SH-SY5Y (cell line): ENCODE results near the gene CCDC85A.

Experiments
- GATA2 ChIP-seq: IDR thresholded peaks from 2 replicates; pipeline ENCODE4 v1.6.1; 2011; ENCODE audit warnings: mild to moderate bottlenecking, low read depth, low read length
- GATA3 ChIP-seq: IDR thresholded peaks from 2 replicates; pipeline ENCODE4 v1.6.1; 2011; ENCODE audit warnings: low read depth, mild to moderate bottlenecking, low read length, moderate library complexity

The CCDC85A gene

GRCh38 chr2:56185582-56186046 is 1.8 kb downstream of the CCDC85A start:
- TF ChIP-seq GATA2 (no peak), GATA3 (no peak)

GRCh38 chr2:56191617-56192016 is 7.8 kb downstream of the CCDC85A start:
- TF ChIP-seq GATA2, result no peak

GRCh38 chr2:56192664-56193305 is 9.0 kb downstream of the CCDC85A start:
- TF ChIP-seq GATA2, result no peak
- TF ChIP-seq GATA3, result no peak

GRCh38 chr2:56195563-56195962 is 11.8 kb downstream of the CCDC85A start:
- no peak for TF ChIP-seq GATA2
- TF ChIP-seq GATA3, result no peak

- TF ChIP-seq GATA2 (no peak), GATA3 (no peak)
Observed at GRCh38 chr2:56197816-56198215, 14.0 kb downstream of the CCDC85A start.

- no peak for TF ChIP-seq GATA3
- TF ChIP-seq GATA2, result no peak
Observed at GRCh38 chr2:56198936-56199335, 15.1 kb downstream of the CCDC85A start.

- TF ChIP-seq GATA2, result no peak
Observed at GRCh38 chr2:56199492-56199891, 15.7 kb downstream of the CCDC85A start.

- TF ChIP-seq GATA2, result no peak
- TF ChIP-seq GATA3, result no peak
Observed at GRCh38 chr2:56202381-56203121, 18.8 kb downstream of the CCDC85A start.

GRCh38 chr2:56204556-56204955 is 20.8 kb downstream of the CCDC85A start:
- TF ChIP-seq GATA3 (no peak), GATA2 (no peak)

- TF ChIP-seq GATA2 (no peak), GATA3 (no peak)
Observed at GRCh38 chr2:56206250-56206649, 22.5 kb downstream of the CCDC85A start.

GRCh38 chr2:56207760-56208159 is 24.0 kb downstream of the CCDC85A start:
- TF ChIP-seq GATA3 (no peak), GATA2 (no peak)

- TF ChIP-seq GATA2, result no peak
- TF ChIP-seq GATA3, result no peak
Observed at GRCh38 chr2:56208380-56208779, 24.6 kb downstream of the CCDC85A start.

GRCh38 chr2:56209701-56210100 is 25.9 kb downstream of the CCDC85A start:
- TF ChIP-seq GATA2, result no peak
- no peak for TF ChIP-seq GATA3

GRCh38 chr2:56210291-56210690 is 26.5 kb downstream of the CCDC85A start:
- no peak for TF ChIP-seq GATA3
- no peak for TF ChIP-seq GATA2

GRCh38 chr2:56211048-56211447 is 27.3 kb downstream of the CCDC85A start:
- TF ChIP-seq GATA3 (no peak), GATA2 (no peak)

GRCh38 chr2:56215911-56216310 is 32.1 kb downstream of the CCDC85A start:
- TF ChIP-seq GATA2 (no peak), GATA3 (no peak)

GRCh38 chr2:56217106-56217505 is 33.3 kb downstream of the CCDC85A start:
- TF ChIP-seq GATA2 (no peak), GATA3 (no peak)

- TF ChIP-seq GATA3, result no peak
Observed at GRCh38 chr2:56222481-56222880, 38.7 kb downstream of the CCDC85A start.
